ENCODE measurements around the gene RRP1. TPM values are rescaled to one million over a fixed set of nuclear protein-coding genes. Genes with fewer than 3 reads are reported as not detected.

Gene RRP1
- total and polyA plus RNA-seq, 2 donors (not counting 1 experiment from before 2014, with no cell fraction given), result 8.6 to 12.7 TPM

- peaks cover 3% of the 10 kb centered on the region for H3K4me1 ChIP-seq (ENCODE audit: control insufficient read depth, extremely low read depth, insufficient read depth, low read length)
- H3K36me3 ChIP-seq (ENCODE audit: control insufficient read depth, insufficient read depth, low read length), result peaks cover 11% of the 10 kb centered on the region
- no peak overlapping the region for H3K4me3 ChIP-seq (replicated peaks in 1 of 4; ENCODE audit: control extremely low read depth in 1 of 4, insufficient read depth in 1 of 4, low read depth in 3 of 4, low read length in 4 of 4)
- H3K27me3 ChIP-seq (ENCODE audit: control insufficient read depth, insufficient read depth, low read length), result no peaks in the 10 kb centered on the region
- H3K9ac ChIP-seq (ENCODE audit: insufficient read depth, low read length), result no peak overlapping the region
- H3K4me2 ChIP-seq (ENCODE audit: extremely low read depth, insufficient read depth, low read length), result no peak overlapping the region
- no peaks in the 10 kb centered on the region for H4K20me1 ChIP-seq (ENCODE audit: control insufficient read depth, extremely low read depth, insufficient read depth, low read length)
- no peaks in the 10 kb centered on the region for H3K9me3 ChIP-seq (ENCODE audit: control insufficient read depth, insufficient read depth, low read depth, low read length)
- H3K27ac ChIP-seq (ENCODE audit: insufficient read depth, low read length), result no peak overlapping the region
- H3K79me2 ChIP-seq (ENCODE audit: control insufficient read depth, insufficient read depth, low read length), result peaks cover 12% of the 10 kb centered on the region
- TF ChIP-seq EZH2 (IDR thresholded peaks at IDR 0.05; ENCODE audit: low read length, missing control alignments) (no peak), CTCF (conservative IDR thresholded peaks at IDR 0.05 in 1 of 2, IDR thresholded peaks at IDR 0.05 in 1 of 2; ENCODE audit: low read depth in 1 of 2, low read length in 2 of 2) (no peak)
- no peak for DNase-seq (ENCODE audit: low read depth in 2 of 2)
- no peak overlapping the region for H2AFZ ChIP-seq (ENCODE audit: low read length)
These were observed 19.2 kb upstream of the RRP1 start for GRCh38 chr21:43770066-43770655.

GRCh38 chr21:43771199-43771675 is 18.1 kb upstream of the RRP1 start:
- Histone ChIP-seq H4K20me1 (ENCODE audit: control insufficient read depth, extremely low read depth, insufficient read depth, low read length) (no peaks in the 10 kb centered on the region), H3K27me3 (ENCODE audit: control insufficient read depth, insufficient read depth, low read length) (no peaks in the 10 kb centered on the region), H3K4me1 (ENCODE audit: control insufficient read depth, extremely low read depth, insufficient read depth, low read length) (peaks cover 2% of the 10 kb centered on the region), H2AFZ (ENCODE audit: low read length) (no peak overlapping the region), H3K4me2 (ENCODE audit: extremely low read depth, insufficient read depth, low read length) (no peak overlapping the region), H3K4me3 (replicated peaks in 1 of 4; ENCODE audit: control extremely low read depth in 1 of 4, insufficient read depth in 1 of 4, low read depth in 3 of 4, low read length in 4 of 4) (no peak overlapping the region), H3K36me3 (ENCODE audit: control insufficient read depth, insufficient read depth, low read length) (peaks cover 11% of the 10 kb centered on the region), H3K9ac (ENCODE audit: insufficient read depth, low read length) (no peak overlapping the region), H3K79me2 (ENCODE audit: control insufficient read depth, insufficient read depth, low read length) (peaks cover 21% of the 10 kb centered on the region), H3K27ac (ENCODE audit: insufficient read depth, low read length) (no peak overlapping the region), H3K9me3 (ENCODE audit: control insufficient read depth, insufficient read depth, low read depth, low read length) (no peaks in the 10 kb centered on the region)
- TF ChIP-seq EZH2 (IDR thresholded peaks at IDR 0.05; ENCODE audit: low read length, missing control alignments), result no peak
- TF ChIP-seq CTCF (conservative IDR thresholded peaks at IDR 0.05 in 1 of 2, IDR thresholded peaks at IDR 0.05 in 1 of 2; ENCODE audit: low read depth in 1 of 2, low read length in 2 of 2), result no peak
- DNase-seq (ENCODE audit: low read depth in 2 of 2), result no peak

- Histone ChIP-seq H3K9ac (ENCODE audit: insufficient read depth, low read length) (no peak overlapping the region), H2AFZ (ENCODE audit: low read length) (no peak overlapping the region), H3K4me1 (ENCODE audit: control insufficient read depth, extremely low read depth, insufficient read depth, low read length) (peaks cover 2% of the 10 kb centered on the region), H4K20me1 (ENCODE audit: control insufficient read depth, extremely low read depth, insufficient read depth, low read length) (no peaks in the 10 kb centered on the region), H3K36me3 (ENCODE audit: control insufficient read depth, insufficient read depth, low read length) (peaks cover 11% of the 10 kb centered on the region), H3K27ac (ENCODE audit: insufficient read depth, low read length) (no peak overlapping the region), H3K9me3 (ENCODE audit: control insufficient read depth, insufficient read depth, low read depth, low read length) (no peaks in the 10 kb centered on the region), H3K27me3 (ENCODE audit: control insufficient read depth, insufficient read depth, low read length) (no peaks in the 10 kb centered on the region), H3K4me2 (ENCODE audit: extremely low read depth, insufficient read depth, low read length) (no peak overlapping the region), H3K4me3 (replicated peaks in 1 of 4; ENCODE audit: control extremely low read depth in 1 of 4, insufficient read depth in 1 of 4, low read depth in 3 of 4, low read length in 4 of 4) (no peak overlapping the region), H3K79me2 (ENCODE audit: control insufficient read depth, insufficient read depth, low read length) (peaks cover 21% of the 10 kb centered on the region)
- TF ChIP-seq CTCF (conservative IDR thresholded peaks at IDR 0.05 in 1 of 2, IDR thresholded peaks at IDR 0.05 in 1 of 2; ENCODE audit: low read depth in 1 of 2, low read length in 2 of 2) (no peak), EZH2 (IDR thresholded peaks at IDR 0.05; ENCODE audit: low read length, missing control alignments) (no peak)
- no peak for DNase-seq (ENCODE audit: low read depth in 2 of 2)
These were observed 17.5 kb upstream of the RRP1 start for GRCh38 chr21:43771698-43772424.

All from fibroblast of lung (primary cell).